CD4-positive, alpha-beta T cell (primary cell): Measurements from ENCODE around the gene RTRAF. TPM values are rescaled to one million over a fixed set of nuclear protein-coding genes. Genes with fewer than 3 reads are reported as not detected.

Source experiments
- ATAC-seq: fragments of 200-7000 bp; cut with Tn5 transposase; one replicate; pipeline ENCODE4 v1.10.0; 2022; ENCODE audit warnings: mild to moderate bottlenecking; ENCODE audit not compliant: poor library complexity
- CTCF ChIA-PET: fragments of 350-600 bp; sonication (Branson Sonifier 250); formaldehyde crosslinking; loops from one replicate; lab custom pipeline; 2021; ENCODE audit warnings: antibody characterized with exemption, inconsistent platforms; lab: Charles Lee
- POLR2A ChIA-PET: fragments of 350-600 bp; sonication (Branson Sonifier 250); formaldehyde crosslinking; loops from one replicate; lab custom pipeline; 2021; ENCODE audit warnings: antibody characterized with exemption, inconsistent platforms; lab: Charles Lee
- DNase-seq, 14 experiments: peaks; one replicate each; pipeline ENCODE4 v3.0.0-alpha.2; 2013 to 2020; ENCODE audit warnings: mixed read lengths in 2 of 14
- H3K27ac ChIP-seq, 2 donors: one replicate each; pipeline versions ENCODE4 v1.5.1 to v1.7.0; 2013; ENCODE audit warnings: low read length in 2 of 2, low read depth in 1 of 2, mild to moderate bottlenecking in 1 of 2
- H3K27me3 ChIP-seq, 2 experiments: 1 replicate in 1 of 2; 2 replicates in 1 of 2; pipeline versions ENCODE4 v1.6.1 to v1.7.0; 2013; ENCODE audit warnings: low read length in 2 of 2, control low read depth in 1 of 2, mild to moderate bottlenecking in 1 of 2, moderate library complexity in 1 of 2; ENCODE audit not compliant: insufficient read depth in 2 of 2, control insufficient read depth in 1 of 2
- H3K36me3 ChIP-seq: one replicate; pipeline ENCODE4 v1.6.1; 2013; ENCODE audit warnings: low read length, control low read depth; ENCODE audit not compliant: insufficient read depth
- H3K4me1 ChIP-seq: one replicate; pipeline ENCODE4 v1.6.1; 2013; ENCODE audit warnings: low read length, control low read depth; ENCODE audit not compliant: insufficient read depth
- H3K4me3 ChIP-seq: one replicate; pipeline ENCODE4 v1.5.1; 2013; ENCODE audit warnings: mild to moderate bottlenecking, low read length, moderate library complexity
- H3K9me3 ChIP-seq, 2 experiments: 1 replicate in 1 of 2; 2 replicates in 1 of 2; pipeline versions ENCODE4 v1.6.1 to v1.7.0; 2013; ENCODE audit warnings: low read length in 2 of 2, mild to moderate bottlenecking in 2 of 2, control low read depth in 1 of 2, moderate library complexity in 1 of 2; ENCODE audit not compliant: control insufficient read depth in 1 of 2, insufficient read depth in 1 of 2
- H3K27ac Mint-ChIP-seq: one replicate; pipeline ENCODE4 v1.8.0; 2020; ENCODE audit warnings: mixed read lengths
- H3K27me3 Mint-ChIP-seq: one replicate; pipeline ENCODE4 v1.8.0; 2021; ENCODE audit warnings: mixed read lengths
- H3K36me3 Mint-ChIP-seq: one replicate; pipeline ENCODE4 v1.8.0; 2021; ENCODE audit warnings: low read depth, mixed read lengths
- H3K4me1 Mint-ChIP-seq: one replicate; pipeline ENCODE4 v1.8.0; 2021; ENCODE audit warnings: low read depth, mixed read lengths
- H3K4me3 Mint-ChIP-seq: one replicate; pipeline ENCODE4 v1.8.0; 2020; ENCODE audit warnings: mild to moderate bottlenecking, mixed read lengths
- H3K9me3 Mint-ChIP-seq: one replicate; pipeline ENCODE4 v1.8.0; 2020; ENCODE audit warnings: mixed read lengths
- intact Hi-C, 2 experiments: fragments of 100-400 bp; cut with DNase I in 1 of 2; cut with micrococcal nuclease in 1 of 2; formaldehyde crosslinking; loops; one replicate each; pipeline versions ENCODE4 v1.15.1 to v1.9.0; 2023 to 2025; cut with DNase I, micrococcal nuclease
- total RNA-seq, 174 experiments: library from RNA in 2 of 174; stranded (reverse) in 2 of 174; gene quantifications; one replicate each; pipeline ENCODE4 v1.2.3 and lab custom pipeline; 2021 to 2026
- TF ChIP-seq, protein P1 (sequence below): fragments of 200-600 bp; IDR thresholded peaks from one replicate; pipeline ENCODE4 v1.8.0; 2022; ENCODE audit warnings: antibody characterized with exemption, mild to moderate bottlenecking

Gene RTRAF
- total RNA-seq, 2 experiments from 2014 or later, result 155 to 157 TPM

DNA sequence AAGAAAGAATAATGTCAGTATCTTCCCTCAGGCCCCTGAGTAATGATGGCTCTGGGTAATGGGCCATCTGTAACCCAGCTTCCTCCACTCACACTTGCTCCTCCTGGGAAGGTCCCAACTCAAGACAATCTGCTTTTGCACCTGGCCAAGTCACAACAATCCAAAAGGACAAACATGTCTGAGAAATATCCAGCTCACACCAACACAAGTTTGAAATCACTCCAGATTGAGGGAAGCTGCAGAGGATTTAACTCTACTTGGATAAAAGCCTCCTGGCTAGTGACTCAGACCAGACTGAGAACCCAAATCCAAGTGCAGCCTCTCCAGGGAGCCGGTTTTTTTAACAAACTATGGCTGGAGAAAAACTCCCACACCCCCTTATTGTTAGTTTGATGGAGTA, 34.2 kb downstream of the RTRAF start:
- Mint-ChIP-seq H3K27me3 (no peaks in the 10 kb centered on the region), H3K9me3 (no peaks in the 10 kb centered on the region), H3K36me3 (no peaks in the 10 kb centered on the region), H3K27ac (no peak overlapping the region), H3K4me3 (no peak overlapping the region), H3K4me1 (peaks cover 26% of the 10 kb centered on the region)
- Histone ChIP-seq H3K27ac (no peak overlapping the region), H3K36me3 (no peaks in the 10 kb centered on the region), H3K27me3 (no peaks in the 10 kb centered on the region), H3K4me3 (no peak overlapping the region), H3K4me1 (peaks cover 8% of the 10 kb centered on the region), H3K9me3 (no peaks in the 10 kb centered on the region)
- no peak for DNase-seq
- TF ChIP-seq, protein P1, sequence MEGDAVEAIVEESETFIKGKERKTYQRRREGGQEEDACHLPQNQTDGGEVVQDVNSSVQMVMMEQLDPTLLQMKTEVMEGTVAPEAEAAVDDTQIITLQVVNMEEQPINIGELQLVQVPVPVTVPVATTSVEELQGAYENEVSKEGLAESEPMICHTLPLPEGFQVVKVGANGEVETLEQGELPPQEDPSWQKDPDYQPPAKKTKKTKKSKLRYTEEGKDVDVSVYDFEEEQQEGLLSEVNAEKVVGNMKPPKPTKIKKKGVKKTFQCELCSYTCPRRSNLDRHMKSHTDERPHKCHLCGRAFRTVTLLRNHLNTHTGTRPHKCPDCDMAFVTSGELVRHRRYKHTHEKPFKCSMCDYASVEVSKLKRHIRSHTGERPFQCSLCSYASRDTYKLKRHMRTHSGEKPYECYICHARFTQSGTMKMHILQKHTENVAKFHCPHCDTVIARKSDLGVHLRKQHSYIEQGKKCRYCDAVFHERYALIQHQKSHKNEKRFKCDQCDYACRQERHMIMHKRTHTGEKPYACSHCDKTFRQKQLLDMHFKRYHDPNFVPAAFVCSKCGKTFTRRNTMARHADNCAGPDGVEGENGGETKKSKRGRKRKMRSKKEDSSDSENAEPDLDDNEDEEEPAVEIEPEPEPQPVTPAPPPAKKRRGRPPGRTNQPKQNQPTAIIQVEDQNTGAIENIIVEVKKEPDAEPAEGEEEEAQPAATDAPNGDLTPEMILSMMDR, result no peak
- intact Hi-C loops, result no loop called here
- ATAC-seq, result no peak
- CTCF ChIA-PET, result no interaction called here
- POLR2A ChIA-PET, result no interaction called here

DNA sequence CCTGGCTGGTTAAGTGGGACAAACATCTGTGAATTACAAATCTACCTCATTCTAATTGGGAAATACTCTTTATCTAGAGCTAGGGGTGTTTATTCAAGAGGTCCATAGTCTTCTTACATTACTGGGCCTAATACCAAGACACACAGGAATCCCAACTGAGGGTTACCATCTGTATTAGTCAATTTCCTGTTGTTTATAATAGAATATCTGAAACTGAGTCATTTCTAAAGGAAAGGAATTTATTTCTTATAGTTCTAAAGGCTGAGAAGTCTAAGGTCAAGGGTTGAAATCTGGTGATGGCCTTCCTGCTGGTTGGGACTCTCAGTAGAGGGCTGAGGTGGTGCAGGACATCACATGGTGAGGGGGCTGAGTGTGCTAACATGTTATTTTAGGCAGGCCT, 36.0 kb downstream of the RTRAF start:
- CTCF ChIA-PET, result interaction anchor here (1.0 kb wide), 1 partner anchor 10 kb away, joined by 3 read pairs; no protein-coding TSS in a partner anchor
- no peaks in the 10 kb centered on the region for H3K9me3 Mint-ChIP-seq
- H3K4me3 Mint-ChIP-seq, result no peak overlapping the region
- intact Hi-C loops, result no loop called here
- H3K4me3 ChIP-seq, result no peak overlapping the region
- H3K27me3 ChIP-seq, result no peaks in the 10 kb centered on the region
- H3K4me1 ChIP-seq, result peaks cover 8% of the 10 kb centered on the region
- H3K9me3 ChIP-seq, result no peaks in the 10 kb centered on the region
- H3K27me3 Mint-ChIP-seq, result no peaks in the 10 kb centered on the region
- H3K36me3 ChIP-seq, result no peaks in the 10 kb centered on the region
- no peak for DNase-seq
- no peak overlapping the region for H3K27ac ChIP-seq
- ATAC-seq, result no peak
- POLR2A ChIA-PET, result no interaction called here
- no peak overlapping the region for H3K27ac Mint-ChIP-seq
- peaks cover 19% of the 10 kb centered on the region for H3K4me1 Mint-ChIP-seq
- TF ChIP-seq, protein P1, result no peak
- no peaks in the 10 kb centered on the region for H3K36me3 Mint-ChIP-seq

DNA sequence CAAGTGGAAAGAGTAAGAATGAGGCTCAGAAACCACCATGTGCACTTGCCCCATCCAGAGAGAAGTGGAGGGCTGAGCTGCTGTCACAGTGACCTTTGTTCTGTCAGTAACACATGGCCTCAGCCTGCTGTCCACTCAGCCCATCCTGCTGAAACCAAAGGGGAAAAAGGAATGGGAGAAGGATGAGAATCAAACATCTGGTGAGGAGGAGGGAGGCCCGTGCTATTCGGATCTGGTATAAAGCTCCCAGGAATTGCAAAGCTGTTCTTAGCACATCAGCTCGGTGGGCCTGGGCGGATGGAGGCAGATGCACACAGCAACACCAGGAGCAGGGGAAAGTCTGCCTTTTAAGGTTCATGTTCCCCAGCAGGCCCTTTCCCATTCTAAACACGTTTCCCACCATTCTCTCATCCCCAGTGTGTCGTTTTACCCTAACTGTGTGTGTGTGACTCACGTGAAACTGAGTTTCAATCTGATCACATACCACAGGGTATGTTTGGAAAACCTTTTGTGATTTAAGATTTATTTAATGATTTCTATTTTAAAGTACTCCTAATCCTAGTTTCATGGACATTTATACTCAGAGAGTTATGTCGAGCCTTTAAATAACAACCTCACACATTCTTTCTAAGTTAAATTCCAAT, 36.8 kb downstream of the RTRAF start:
- ChIA-PET CTCF (interaction anchor here (1.0 kb wide), 1 partner anchor 9 kb away, joined by 3 read pairs; no protein-coding TSS in a partner anchor), POLR2A (no interaction called here)
- no peaks in the 10 kb centered on the region for H3K27me3 Mint-ChIP-seq
- H3K4me3 Mint-ChIP-seq, result no peak overlapping the region
- no peaks in the 10 kb centered on the region for H3K9me3 ChIP-seq
- no peak overlapping the region for H3K4me3 ChIP-seq
- ATAC-seq (no peak), DNase-seq (no peak)
- H3K27me3 ChIP-seq, result no peaks in the 10 kb centered on the region
- TF ChIP-seq, protein P1, result no peak
- H3K36me3 Mint-ChIP-seq, result no peaks in the 10 kb centered on the region
- H3K27ac ChIP-seq, result no peak overlapping the region
- no peak overlapping the region for H3K27ac Mint-ChIP-seq
- peaks cover 10% of the 10 kb centered on the region for H3K4me1 Mint-ChIP-seq
- no peaks in the 10 kb centered on the region for H3K36me3 ChIP-seq
- H3K9me3 Mint-ChIP-seq, result no peaks in the 10 kb centered on the region
- H3K4me1 ChIP-seq, result peaks cover 7% of the 10 kb centered on the region
- intact Hi-C loops, result no loop called here
